Measurements from ENCODE around the gene AARSD1.

AARSD1 gene

DNA sequence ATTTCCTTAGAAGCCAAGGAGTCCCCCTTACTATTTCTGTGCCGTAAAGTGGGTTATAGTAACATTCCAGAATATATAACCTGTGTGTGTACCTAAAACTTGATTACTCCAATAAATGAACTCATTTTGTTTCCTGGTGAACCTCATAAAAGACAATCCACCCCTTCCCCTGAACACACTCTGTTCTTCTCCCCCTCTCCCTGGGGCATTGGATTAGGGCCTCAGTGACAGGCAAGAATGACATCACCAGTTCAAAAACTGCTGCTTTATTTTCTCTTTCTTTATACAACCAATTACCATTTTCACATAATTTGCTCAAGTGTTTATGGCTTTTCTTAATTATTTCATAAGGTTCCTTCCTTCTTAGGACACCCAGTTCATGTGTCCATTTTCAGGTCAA, 17.4 kb downstream of the AARSD1 start:
- H4K20me1 ChIP-seq (ENCODE audit: low read depth, low read length), result no peaks in the 10 kb centered on the region
- TF ChIP-seq EZH2phosphoT487 (conservative IDR thresholded peaks at IDR 0.05; ENCODE audit: low read length), result no peak
- TF ChIP-seq, protein P1, sequence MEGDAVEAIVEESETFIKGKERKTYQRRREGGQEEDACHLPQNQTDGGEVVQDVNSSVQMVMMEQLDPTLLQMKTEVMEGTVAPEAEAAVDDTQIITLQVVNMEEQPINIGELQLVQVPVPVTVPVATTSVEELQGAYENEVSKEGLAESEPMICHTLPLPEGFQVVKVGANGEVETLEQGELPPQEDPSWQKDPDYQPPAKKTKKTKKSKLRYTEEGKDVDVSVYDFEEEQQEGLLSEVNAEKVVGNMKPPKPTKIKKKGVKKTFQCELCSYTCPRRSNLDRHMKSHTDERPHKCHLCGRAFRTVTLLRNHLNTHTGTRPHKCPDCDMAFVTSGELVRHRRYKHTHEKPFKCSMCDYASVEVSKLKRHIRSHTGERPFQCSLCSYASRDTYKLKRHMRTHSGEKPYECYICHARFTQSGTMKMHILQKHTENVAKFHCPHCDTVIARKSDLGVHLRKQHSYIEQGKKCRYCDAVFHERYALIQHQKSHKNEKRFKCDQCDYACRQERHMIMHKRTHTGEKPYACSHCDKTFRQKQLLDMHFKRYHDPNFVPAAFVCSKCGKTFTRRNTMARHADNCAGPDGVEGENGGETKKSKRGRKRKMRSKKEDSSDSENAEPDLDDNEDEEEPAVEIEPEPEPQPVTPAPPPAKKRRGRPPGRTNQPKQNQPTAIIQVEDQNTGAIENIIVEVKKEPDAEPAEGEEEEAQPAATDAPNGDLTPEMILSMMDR (IDR thresholded peaks at IDR 0.05; ENCODE audit: insufficient read depth, low read length, poor library complexity, severe bottlenecking), result no peak
- no peak overlapping the region for H3K4me3 ChIP-seq (ENCODE audit: insufficient read depth, low read length, poor library complexity, severe bottlenecking)

DNA sequence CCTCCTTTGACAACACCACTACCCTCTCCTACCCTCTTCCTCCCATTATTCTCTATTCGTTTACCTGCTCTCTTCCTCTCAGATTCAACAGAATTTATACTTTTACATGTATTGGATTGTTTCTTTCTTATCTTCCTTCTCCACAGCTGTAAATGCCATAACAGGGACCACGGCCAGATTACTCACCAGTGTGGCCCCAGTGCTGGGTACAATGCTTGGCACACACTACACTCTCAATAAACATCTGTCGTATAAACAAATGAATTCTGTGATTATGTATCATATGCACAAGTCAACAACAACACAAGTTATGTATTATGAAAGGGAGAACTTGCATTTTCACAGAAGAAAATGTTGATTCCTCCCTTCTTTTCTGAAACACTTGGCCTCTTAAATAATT, 20.0 kb downstream of the AARSD1 start:
- Histone ChIP-seq H3K79me2 (ENCODE audit: insufficient read depth, low read length) (no peaks in the 10 kb centered on the region), H4K20me1 (ENCODE audit: low read depth, low read length) (no peaks in the 10 kb centered on the region), H3K9ac (ENCODE audit: low read length) (no peak overlapping the region), H3K36me3 (ENCODE audit: low read length) (no peaks in the 10 kb centered on the region), H3K9me2 (replicated peaks; ENCODE audit: insufficient read depth, low read length) (no peaks in the 10 kb centered on the region), H3K27me3 (ENCODE audit: low read length) (no peaks in the 10 kb centered on the region), H3F3A (ENCODE audit: insufficient read depth) (no peaks in the 10 kb centered on the region), H3K27ac (ENCODE audit: low read depth, low read length) (no peak overlapping the region), H3K4me3 (ENCODE audit: insufficient read depth, low read length, poor library complexity, severe bottlenecking) (no peak overlapping the region), H3K4me2 (ENCODE audit: low read depth, low read length, poor library complexity, severe bottlenecking) (no peak overlapping the region), H2AFZ (ENCODE audit: low read depth, low read length, severe bottlenecking) (no peak overlapping the region), H3K9me3 (ENCODE audit: insufficient read depth, low read length) (no peaks in the 10 kb centered on the region)
- TF ChIP-seq, protein P1 (IDR thresholded peaks at IDR 0.05; ENCODE audit: insufficient read depth, low read length, poor library complexity, severe bottlenecking), result no peak
- TF ChIP-seq EZH2phosphoT487 (conservative IDR thresholded peaks at IDR 0.05; ENCODE audit: low read length), result no peak

More for the DNA sequence above, 17.4 kb downstream of the AARSD1 start:
- Histone ChIP-seq H3F3A (ENCODE audit: insufficient read depth) (no peaks in the 10 kb centered on the region), H3K27me3 (ENCODE audit: low read length) (no peaks in the 10 kb centered on the region), H3K36me3 (ENCODE audit: low read length) (no peaks in the 10 kb centered on the region), H3K27ac (ENCODE audit: low read depth, low read length) (no peak overlapping the region), H3K9me3 (ENCODE audit: insufficient read depth, low read length) (no peaks in the 10 kb centered on the region), H2AFZ (ENCODE audit: low read depth, low read length, severe bottlenecking) (no peak overlapping the region), H3K79me2 (ENCODE audit: insufficient read depth, low read length) (no peaks in the 10 kb centered on the region), H3K9me2 (replicated peaks; ENCODE audit: insufficient read depth, low read length) (no peaks in the 10 kb centered on the region), H3K9ac (ENCODE audit: low read length) (no peak overlapping the region), H3K4me2 (ENCODE audit: low read depth, low read length, poor library complexity, severe bottlenecking) (no peak overlapping the region)

DNA sequence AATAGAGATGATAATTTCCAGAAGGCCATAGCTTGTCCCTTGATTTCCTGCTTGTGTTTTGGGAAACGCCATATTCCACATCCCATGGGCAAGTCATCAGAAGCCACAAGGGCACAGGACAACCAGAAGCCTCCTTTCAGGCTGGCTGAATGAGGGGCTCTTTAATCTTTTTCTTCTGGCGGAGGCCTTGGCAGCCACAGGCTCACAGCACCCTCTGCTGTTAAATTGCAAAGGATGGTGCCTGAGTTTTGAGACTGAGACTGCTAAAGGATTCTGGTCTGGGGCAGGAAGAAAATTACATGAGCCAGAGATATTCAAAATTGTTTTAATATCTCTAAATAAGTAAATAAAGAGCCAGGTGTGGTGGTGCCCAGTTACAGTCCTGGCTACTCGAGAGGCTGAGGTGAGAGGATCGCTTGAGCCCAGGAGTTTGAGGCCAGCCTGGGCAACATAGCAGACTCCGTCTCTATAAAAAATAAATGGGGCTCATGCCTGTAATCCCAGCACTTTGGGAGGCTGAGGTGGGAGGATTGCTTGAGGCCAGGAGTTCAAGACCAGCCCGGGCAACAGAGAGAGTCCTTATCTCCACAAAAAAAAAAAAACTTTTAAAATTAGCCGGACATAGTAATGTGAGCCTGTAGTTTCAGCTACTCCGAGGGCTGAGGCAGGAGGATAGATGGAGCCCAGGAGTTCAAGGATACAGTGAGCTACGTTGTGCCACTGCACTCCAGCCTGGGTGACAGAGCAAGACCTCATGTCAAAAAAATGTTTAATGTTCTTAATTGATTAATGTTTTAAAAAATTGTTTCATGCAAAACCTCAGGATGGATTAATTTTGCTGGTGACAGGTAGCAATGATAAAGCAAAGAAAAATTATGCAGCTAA, 26.3 kb downstream of the AARSD1 start:
- no peak overlapping the region for H3K4me3 ChIP-seq (ENCODE audit: insufficient read depth, low read length, poor library complexity, severe bottlenecking)
- no peaks in the 10 kb centered on the region for H4K20me1 ChIP-seq (ENCODE audit: low read depth, low read length)
- no peaks in the 10 kb centered on the region for H3K9me2 ChIP-seq (replicated peaks; ENCODE audit: insufficient read depth, low read length)
- H3K27ac ChIP-seq (ENCODE audit: low read depth, low read length), result no peak overlapping the region
- TF ChIP-seq, protein P1 (IDR thresholded peaks at IDR 0.05; ENCODE audit: insufficient read depth, low read length, poor library complexity, severe bottlenecking), result peak; percentile 42
- TF ChIP-seq EZH2phosphoT487 (conservative IDR thresholded peaks at IDR 0.05; ENCODE audit: low read length), result no peak
- no peak overlapping the region for H2AFZ ChIP-seq (ENCODE audit: low read depth, low read length, severe bottlenecking)
- H3K79me2 ChIP-seq (ENCODE audit: insufficient read depth, low read length), result no peaks in the 10 kb centered on the region
- no peaks in the 10 kb centered on the region for H3K9me3 ChIP-seq (ENCODE audit: insufficient read depth, low read length)
- H3F3A ChIP-seq (ENCODE audit: insufficient read depth), result no peaks in the 10 kb centered on the region
- H3K27me3 ChIP-seq (ENCODE audit: low read length), result no peaks in the 10 kb centered on the region
- no peaks in the 10 kb centered on the region for H3K36me3 ChIP-seq (ENCODE audit: low read length)
- no peak overlapping the region for H3K4me2 ChIP-seq (ENCODE audit: low read depth, low read length, poor library complexity, severe bottlenecking)
- H3K9ac ChIP-seq (ENCODE audit: low read length), result no peak overlapping the region
